Measurements from ENCODE around the gene CAP2.

The CAP2 gene

GRCh38 chr6:17460862-17461261, 67.5 kb downstream of the CAP2 start:
- Histone ChIP-seq H3K36me3 (ENCODE audit: insufficient read depth, low read length) (peaks cover 3% of the 10 kb centered on the region), H3K4me1 (ENCODE audit: control insufficient read depth, insufficient read depth, low read length) (no peaks in the 10 kb centered on the region), H3K27me3 (ENCODE audit: control insufficient read depth, insufficient read depth, low read length) (no peaks in the 10 kb centered on the region), H3K4me2 (ENCODE audit: low read length) (no peak overlapping the region), H3K9ac (ENCODE audit: low read depth, low read length) (no peak overlapping the region), H3K4me3 (ENCODE audit: low read length) (no peak overlapping the region), H3K9me3 (replicated peaks; ENCODE audit: low read length) (no peaks in the 10 kb centered on the region)

GRCh38 chr6:17466147-17466546, 72.8 kb downstream of the CAP2 start:
- no peak overlapping the region for H3K4me2 ChIP-seq (ENCODE audit: low read length)
- no peaks in the 10 kb centered on the region for H3K27me3 ChIP-seq (ENCODE audit: control insufficient read depth, insufficient read depth, low read length)
- peaks cover 3% of the 10 kb centered on the region for H3K36me3 ChIP-seq (ENCODE audit: insufficient read depth, low read length)
- no peak overlapping the region for H3K9ac ChIP-seq (ENCODE audit: low read depth, low read length)
- H3K4me1 ChIP-seq (ENCODE audit: control insufficient read depth, insufficient read depth, low read length), result peaks cover 5% of the 10 kb centered on the region
- H3K4me3 ChIP-seq (ENCODE audit: low read length), result no peak overlapping the region
- H3K9me3 ChIP-seq (replicated peaks; ENCODE audit: low read length), result no peaks in the 10 kb centered on the region

GRCh38 chr6:17466707-17467106, 73.3 kb downstream of the CAP2 start:
- Histone ChIP-seq H3K36me3 (ENCODE audit: insufficient read depth, low read length) (peaks cover 3% of the 10 kb centered on the region), H3K4me3 (ENCODE audit: low read length) (no peak overlapping the region), H3K4me2 (ENCODE audit: low read length) (no peak overlapping the region), H3K27me3 (ENCODE audit: control insufficient read depth, insufficient read depth, low read length) (no peaks in the 10 kb centered on the region), H3K4me1 (ENCODE audit: control insufficient read depth, insufficient read depth, low read length) (peaks cover 5% of the 10 kb centered on the region), H3K9me3 (replicated peaks; ENCODE audit: low read length) (no peaks in the 10 kb centered on the region), H3K9ac (ENCODE audit: low read depth, low read length) (no peak overlapping the region)

GRCh38 chr6:17469006-17469832, 75.8 kb downstream of the CAP2 start:
- H3K4me1 ChIP-seq (ENCODE audit: control insufficient read depth, insufficient read depth, low read length), result peaks cover 19% of the 10 kb centered on the region
- H3K27me3 ChIP-seq (ENCODE audit: control insufficient read depth, insufficient read depth, low read length), result no peaks in the 10 kb centered on the region
- no peak overlapping the region for H3K4me2 ChIP-seq (ENCODE audit: low read length)
- no peaks in the 10 kb centered on the region for H3K9me3 ChIP-seq (replicated peaks; ENCODE audit: low read length)
- no peak overlapping the region for H3K9ac ChIP-seq (ENCODE audit: low read depth, low read length)
- no peak overlapping the region for H3K4me3 ChIP-seq (ENCODE audit: low read length)
- peaks cover 3% of the 10 kb centered on the region for H3K36me3 ChIP-seq (ENCODE audit: insufficient read depth, low read length)

- no peak overlapping the region for H3K9ac ChIP-seq (ENCODE audit: low read depth, low read length)
- H3K27me3 ChIP-seq (ENCODE audit: control insufficient read depth, insufficient read depth, low read length), result no peaks in the 10 kb centered on the region
- peaks cover 19% of the 10 kb centered on the region for H3K4me1 ChIP-seq (ENCODE audit: control insufficient read depth, insufficient read depth, low read length)
- H3K9me3 ChIP-seq (replicated peaks; ENCODE audit: low read length), result no peaks in the 10 kb centered on the region
- H3K36me3 ChIP-seq (ENCODE audit: insufficient read depth, low read length), result peaks cover 3% of the 10 kb centered on the region
- no peak overlapping the region for H3K4me2 ChIP-seq (ENCODE audit: low read length)
- no peak overlapping the region for H3K4me3 ChIP-seq (ENCODE audit: low read length)
These were observed 77.0 kb downstream of the CAP2 start for GRCh38 chr6:17470202-17470937.

- Histone ChIP-seq H3K4me3 (ENCODE audit: low read length) (no peak overlapping the region), H3K4me2 (ENCODE audit: low read length) (no peak overlapping the region), H3K27me3 (ENCODE audit: control insufficient read depth, insufficient read depth, low read length) (no peaks in the 10 kb centered on the region), H3K9ac (ENCODE audit: low read depth, low read length) (no peak overlapping the region), H3K9me3 (replicated peaks; ENCODE audit: low read length) (no peaks in the 10 kb centered on the region), H3K4me1 (ENCODE audit: control insufficient read depth, insufficient read depth, low read length) (peaks cover 19% of the 10 kb centered on the region), H3K36me3 (ENCODE audit: insufficient read depth, low read length) (no peaks in the 10 kb centered on the region)
These were observed 77.5 kb downstream of the CAP2 start for GRCh38 chr6:17470938-17471327.

- H3K4me1 ChIP-seq (ENCODE audit: control insufficient read depth, insufficient read depth, low read length), result peaks cover 19% of the 10 kb centered on the region
- no peaks in the 10 kb centered on the region for H3K36me3 ChIP-seq (ENCODE audit: insufficient read depth, low read length)
- H3K4me3 ChIP-seq (ENCODE audit: low read length), result no peak overlapping the region
- H3K9ac ChIP-seq (ENCODE audit: low read depth, low read length), result no peak overlapping the region
- no peaks in the 10 kb centered on the region for H3K27me3 ChIP-seq (ENCODE audit: control insufficient read depth, insufficient read depth, low read length)
- no peak overlapping the region for H3K4me2 ChIP-seq (ENCODE audit: low read length)
- H3K9me3 ChIP-seq (replicated peaks; ENCODE audit: low read length), result no peaks in the 10 kb centered on the region
These were observed 79.3 kb downstream of the CAP2 start for GRCh38 chr6:17472653-17473183.

- Histone ChIP-seq H3K4me3 (ENCODE audit: low read length) (no peak overlapping the region), H3K4me1 (ENCODE audit: control insufficient read depth, insufficient read depth, low read length) (peaks cover 19% of the 10 kb centered on the region), H3K36me3 (ENCODE audit: insufficient read depth, low read length) (no peaks in the 10 kb centered on the region), H3K27me3 (ENCODE audit: control insufficient read depth, insufficient read depth, low read length) (no peaks in the 10 kb centered on the region), H3K4me2 (ENCODE audit: low read length) (no peak overlapping the region), H3K9ac (ENCODE audit: low read depth, low read length) (no peak overlapping the region), H3K9me3 (replicated peaks; ENCODE audit: low read length) (no peaks in the 10 kb centered on the region)
These were observed 80.2 kb downstream of the CAP2 start for GRCh38 chr6:17473554-17473953.

- Histone ChIP-seq H3K4me3 (ENCODE audit: low read length) (no peak overlapping the region), H3K4me1 (ENCODE audit: control insufficient read depth, insufficient read depth, low read length) (peaks cover 19% of the 10 kb centered on the region), H3K9ac (ENCODE audit: low read depth, low read length) (no peak overlapping the region), H3K4me2 (ENCODE audit: low read length) (no peak overlapping the region), H3K27me3 (ENCODE audit: control insufficient read depth, insufficient read depth, low read length) (no peaks in the 10 kb centered on the region), H3K9me3 (replicated peaks; ENCODE audit: low read length) (no peaks in the 10 kb centered on the region), H3K36me3 (ENCODE audit: insufficient read depth, low read length) (no peaks in the 10 kb centered on the region)
These were observed 80.9 kb downstream of the CAP2 start for GRCh38 chr6:17474289-17474688.

- Histone ChIP-seq H3K9ac (ENCODE audit: low read depth, low read length) (no peak overlapping the region), H3K4me2 (ENCODE audit: low read length) (no peak overlapping the region), H3K4me1 (ENCODE audit: control insufficient read depth, insufficient read depth, low read length) (peaks cover 14% of the 10 kb centered on the region), H3K36me3 (ENCODE audit: insufficient read depth, low read length) (no peaks in the 10 kb centered on the region), H3K9me3 (replicated peaks; ENCODE audit: low read length) (no peaks in the 10 kb centered on the region), H3K27me3 (ENCODE audit: control insufficient read depth, insufficient read depth, low read length) (no peaks in the 10 kb centered on the region), H3K4me3 (ENCODE audit: low read length) (no peak overlapping the region)
These were observed 82.3 kb downstream of the CAP2 start for GRCh38 chr6:17475606-17476244.

- Histone ChIP-seq H3K4me1 (ENCODE audit: control insufficient read depth, insufficient read depth, low read length) (peaks cover 14% of the 10 kb centered on the region), H3K4me2 (ENCODE audit: low read length) (no peak overlapping the region), H3K4me3 (ENCODE audit: low read length) (no peak overlapping the region), H3K9me3 (replicated peaks; ENCODE audit: low read length) (no peaks in the 10 kb centered on the region), H3K9ac (ENCODE audit: low read depth, low read length) (no peak overlapping the region), H3K27me3 (ENCODE audit: control insufficient read depth, insufficient read depth, low read length) (no peaks in the 10 kb centered on the region), H3K36me3 (ENCODE audit: insufficient read depth, low read length) (no peaks in the 10 kb centered on the region)
These were observed 83.1 kb downstream of the CAP2 start for GRCh38 chr6:17476511-17476910.
